ENCODE results near the gene P2RX1.

Gene P2RX1

GRCh38 chr17:3915995-3916696 is at the start of gene P2RX1:
Gene P2RX1, minus strand, starts transcription at chr17:3916465. Its CDS starts 240 bp downstream, at chr17:3916225.
- peak in 1 of 2 donors; percentile 32 for DNase-seq (ENCODE audit: low read depth in 2 of 2)

GRCh38 chr17:3965118-3965800 is 49.0 kb upstream of the P2RX1 start:
- DNase-seq (ENCODE audit: low read depth in 2 of 2) = peak; percentile 52 to 58

GRCh38 chr17:3964203-3965117 is 48.2 kb upstream of the P2RX1 start, which contains the start of gene ATP2A3:
Gene ATP2A3, minus strand, starts transcription at chr17:3964437. Its CDS starts 146 bp downstream, at chr17:3964291.
- DNase-seq (ENCODE audit: low read depth in 2 of 2) = peak in 1 of 2 donors; percentile 68

GRCh38 chr17:3963237-3964201 is 47.3 kb upstream of the P2RX1 start:
- DNase-seq (ENCODE audit: low read depth in 2 of 2) = peak in 1 of 2 donors; percentile 44

GRCh38 chr17:3962965-3963236 is 46.6 kb upstream of the P2RX1 start:
- DNase-seq (ENCODE audit: low read depth in 2 of 2) = no peak

GRCh38 chr17:3962217-3962964 is 46.1 kb upstream of the P2RX1 start:
- DNase-seq (ENCODE audit: low read depth in 2 of 2) = no peak

GRCh38 chr17:3961564-3962047 is 45.3 kb upstream of the P2RX1 start:
- DNase-seq (ENCODE audit: low read depth in 2 of 2) = no peak

- DNase-seq (ENCODE audit: low read depth in 2 of 2) = no peak
Observed at GRCh38 chr17:3960764-3961163, 44.5 kb upstream of the P2RX1 start.

- DNase-seq (ENCODE audit: low read depth in 2 of 2) = no peak
Observed at GRCh38 chr17:3959921-3960601, 43.8 kb upstream of the P2RX1 start.

- no peak for DNase-seq (ENCODE audit: low read depth in 2 of 2)
Observed at GRCh38 chr17:3959295-3959899, 43.1 kb upstream of the P2RX1 start.

GRCh38 chr17:3957735-3958599 is 41.7 kb upstream of the P2RX1 start:
- DNase-seq (ENCODE audit: low read depth in 2 of 2) = no peak

GRCh38 chr17:3956983-3957382 is 40.7 kb upstream of the P2RX1 start:
- no peak for DNase-seq (ENCODE audit: low read depth in 2 of 2)

GRCh38 chr17:3956327-3956957 is 40.2 kb upstream of the P2RX1 start:
- DNase-seq (ENCODE audit: low read depth in 2 of 2) = no peak

GRCh38 chr17:3955673-3955988 is 39.4 kb upstream of the P2RX1 start:
- DNase-seq (ENCODE audit: low read depth in 2 of 2) = no peak

- no peak for DNase-seq (ENCODE audit: low read depth in 2 of 2)
Observed at GRCh38 chr17:3954976-3955672, 38.9 kb upstream of the P2RX1 start.

- DNase-seq (ENCODE audit: low read depth in 2 of 2) = no peak
Observed at GRCh38 chr17:3954086-3954485, 37.8 kb upstream of the P2RX1 start.

- no peak for DNase-seq (ENCODE audit: low read depth in 2 of 2)
Observed at GRCh38 chr17:3953542-3953941, 37.3 kb upstream of the P2RX1 start.
